Measurements from ENCODE around the gene SLC43A3.

Gene SLC43A3

DNA sequence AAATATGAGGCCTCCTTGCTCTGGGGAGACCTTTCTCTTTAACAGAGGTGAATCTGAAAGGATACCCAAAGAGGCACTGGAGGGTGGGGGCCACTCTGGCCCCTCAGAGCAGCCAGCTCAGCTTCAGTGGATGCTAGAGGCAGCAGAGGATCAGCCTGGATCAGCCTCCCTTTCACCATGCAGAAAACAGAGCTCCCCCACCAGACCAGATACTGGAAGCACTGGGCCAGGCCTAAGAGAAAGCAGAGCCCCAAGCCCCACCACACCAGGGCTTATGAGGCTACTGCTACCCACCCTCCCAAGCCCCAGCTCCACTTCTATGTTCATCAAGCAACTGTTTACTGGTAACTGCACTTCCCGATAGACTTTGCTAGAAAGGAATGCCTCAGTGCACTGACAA is 4.0 kb upstream of the SLC43A3 start:
- no peak for DNase-seq (ENCODE audit: low read depth in 3 of 3, low spot score in 1 of 3)

GRCh38 chr11:57429946-57430345 is 3.0 kb upstream of the SLC43A3 start:
- no peak for DNase-seq (ENCODE audit: low read depth in 3 of 3, low spot score in 1 of 3)

DNA sequence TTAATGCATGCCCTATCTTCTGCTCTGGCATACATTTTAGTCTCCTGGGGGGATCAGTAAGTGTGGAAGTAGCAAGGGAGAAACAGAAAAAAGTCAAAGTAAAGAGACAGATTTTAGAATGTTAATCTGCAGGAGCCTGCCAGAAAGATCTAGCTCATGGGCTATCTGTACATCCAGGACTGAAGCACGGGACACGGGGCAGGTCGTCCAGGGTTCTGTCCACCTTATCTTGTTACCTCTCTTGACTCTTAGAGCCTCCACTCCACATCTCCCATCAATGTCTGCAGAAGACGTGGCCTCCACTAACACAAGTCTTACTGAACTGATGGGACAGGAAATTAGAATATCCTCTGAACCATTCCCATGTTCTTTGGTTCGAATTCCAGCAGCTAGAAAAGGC is 1.7 kb upstream of the SLC43A3 start:
- DNase-seq (ENCODE audit: low read depth in 3 of 3, low spot score in 1 of 3), result no peak

DNA sequence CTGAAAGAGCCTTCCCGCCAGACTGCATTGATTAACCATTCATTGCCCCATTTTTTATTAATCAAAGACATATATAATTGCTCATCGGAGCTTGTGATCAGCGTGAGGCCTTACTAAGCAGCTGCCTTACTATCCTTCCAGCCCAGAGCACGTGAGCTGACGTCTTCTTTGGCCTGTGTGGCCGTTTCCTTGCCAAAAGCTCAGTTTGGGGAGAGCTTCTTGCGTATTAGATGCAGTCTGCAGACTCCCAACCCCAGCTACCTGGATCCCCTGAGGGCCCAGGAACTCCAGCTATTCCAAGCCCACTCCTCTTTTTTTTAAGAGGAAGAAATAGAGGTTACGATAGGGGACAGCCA is 784 bp upstream of the SLC43A3 start:
- DNase-seq (ENCODE audit: low read depth in 3 of 3, low spot score in 1 of 3), result no peak

DNA sequence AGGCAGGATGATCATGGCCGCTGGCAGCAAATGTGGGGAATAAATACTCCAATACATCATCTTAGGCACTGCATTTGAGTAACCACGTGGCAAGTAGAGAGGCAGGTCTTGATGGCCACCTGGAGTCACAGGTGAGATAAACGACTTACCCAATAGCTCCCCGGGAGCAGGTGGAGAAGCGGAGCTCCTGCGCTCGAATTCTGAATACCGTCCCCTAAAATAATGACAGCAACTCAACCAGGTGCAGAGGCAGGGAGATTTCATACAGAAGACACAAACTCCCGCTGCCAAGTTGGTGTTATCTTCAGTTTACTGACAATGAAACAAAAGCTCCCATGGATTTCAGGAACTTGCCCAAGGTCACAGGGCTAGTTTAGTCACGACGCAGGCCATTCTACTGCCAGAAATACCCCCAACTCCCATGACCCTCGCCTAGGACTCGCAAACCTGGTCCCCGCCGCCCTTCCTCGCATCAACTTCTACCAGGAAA is 437 bp downstream of the SLC43A3 start:
- DNase-seq (ENCODE audit: low read depth in 3 of 3, low spot score in 1 of 3), result no peak

DNA sequence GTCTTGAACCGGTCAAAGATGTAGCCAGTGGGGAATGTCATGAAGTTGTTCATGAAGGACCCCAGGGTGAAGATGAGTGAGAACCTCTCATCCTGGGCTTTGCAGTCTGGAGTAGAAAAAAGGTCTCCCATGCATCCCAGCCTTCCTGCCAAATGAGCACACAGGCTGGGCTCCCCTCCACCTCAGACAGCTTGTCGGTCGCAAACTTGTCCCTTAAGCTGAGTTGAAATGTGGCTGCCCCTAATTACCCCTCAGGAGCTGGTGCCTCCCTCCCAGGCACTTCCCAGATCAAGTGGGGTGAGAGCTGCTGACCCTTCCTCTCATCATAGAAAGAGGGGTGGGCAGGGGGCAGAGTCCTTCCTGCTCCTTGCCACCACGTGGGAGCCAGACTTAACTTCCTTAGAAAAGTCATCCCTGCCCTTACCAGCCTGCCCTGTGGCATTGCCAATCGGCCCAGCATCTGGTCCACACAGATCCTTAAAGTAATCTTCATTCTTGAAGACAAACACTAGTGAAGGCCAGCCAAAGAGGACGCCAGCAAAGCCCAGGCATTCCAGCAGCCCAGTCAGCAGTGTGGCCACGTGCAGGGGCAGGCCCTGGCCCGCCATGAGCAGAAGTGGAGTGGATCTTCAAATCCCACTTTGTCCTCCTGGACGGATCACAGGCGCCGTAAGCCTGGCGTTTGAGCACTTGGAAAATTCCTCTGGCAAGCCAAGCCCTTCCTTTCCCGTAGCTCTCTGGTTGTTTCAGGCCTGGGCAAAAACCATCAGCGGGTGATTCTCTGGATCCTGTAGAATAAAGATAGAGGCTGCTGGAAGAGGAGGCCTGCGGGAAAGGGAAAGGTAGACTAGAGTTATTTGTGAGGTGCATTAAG is 1.1 kb downstream of the SLC43A3 start:
- DNase-seq (ENCODE audit: low read depth in 3 of 3, low spot score in 1 of 3), result no peak

DNA sequence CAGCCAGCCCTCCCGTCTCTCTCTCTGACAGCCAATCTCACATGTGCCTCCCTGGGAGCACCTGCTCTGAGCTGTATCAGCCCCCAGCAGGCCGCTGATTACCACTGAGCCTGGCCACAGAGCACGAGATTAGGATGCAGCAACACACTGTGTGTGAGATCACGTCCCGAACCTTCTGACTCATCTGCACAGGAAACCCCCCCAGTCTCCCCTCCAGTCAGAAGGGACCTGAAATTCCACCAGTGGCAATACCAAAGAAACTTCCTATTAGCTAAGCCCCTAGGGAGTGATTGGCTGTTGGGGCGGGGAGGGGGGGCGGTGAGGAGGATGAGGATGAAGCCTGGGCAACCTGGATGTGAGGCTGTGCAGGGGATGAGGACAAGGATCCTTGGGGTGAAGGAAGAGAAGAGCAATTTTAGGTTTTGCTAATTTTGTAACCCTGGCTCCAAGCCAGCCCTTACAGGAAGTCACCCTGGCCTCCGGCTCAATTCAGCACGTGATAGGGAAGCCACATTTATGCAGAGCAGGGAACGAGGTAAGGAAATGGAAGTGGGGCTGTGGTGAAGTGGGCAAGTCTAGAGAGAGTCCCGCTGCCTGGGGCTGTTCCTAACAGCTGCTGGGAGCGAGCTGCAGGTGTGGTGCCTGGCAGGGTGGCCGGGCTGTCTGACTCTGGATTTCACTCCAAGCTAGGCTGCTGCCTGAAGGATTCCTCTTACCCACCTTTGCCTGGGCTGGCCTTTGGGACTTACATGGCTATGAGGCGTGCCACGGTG is 1.9 kb downstream of the SLC43A3 start:
- peak; percentile 54 to 67 (median 66) for DNase-seq (ENCODE audit: low read depth in 3 of 3, low spot score in 1 of 3)

DNA sequence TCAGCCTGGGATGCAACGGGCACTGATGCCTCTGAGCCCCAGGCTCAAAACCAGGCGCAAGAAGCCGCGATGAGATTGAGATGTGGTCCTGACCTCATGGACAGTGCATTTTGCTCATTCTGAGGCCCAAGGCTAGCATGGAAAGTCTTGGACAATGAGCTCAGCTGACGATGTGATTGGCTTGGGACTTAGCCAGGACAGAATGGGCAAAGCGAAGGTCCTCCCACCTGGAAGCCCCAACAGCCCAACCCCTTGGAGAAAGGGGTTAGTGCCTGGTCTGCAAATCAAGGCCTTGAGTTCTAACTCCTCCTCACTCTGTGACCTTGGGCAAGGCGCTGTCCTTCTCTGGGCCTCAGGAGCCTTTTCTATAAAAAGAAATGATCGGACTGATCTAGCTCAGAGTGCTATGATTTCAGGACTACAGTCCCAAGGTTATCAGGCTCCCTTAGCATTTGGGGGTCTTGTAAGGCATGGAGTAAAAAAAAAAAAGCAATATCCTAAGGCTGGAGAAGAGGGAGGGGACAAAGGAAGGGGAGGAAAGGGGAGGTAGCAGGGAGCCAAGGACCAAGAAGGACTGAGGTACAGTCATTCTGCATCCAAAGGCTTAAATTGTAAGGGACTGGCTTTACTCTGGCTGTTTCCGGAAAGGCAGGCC is 2.7 kb downstream of the SLC43A3 start:
- no peak for DNase-seq (ENCODE audit: low read depth in 3 of 3, low spot score in 1 of 3)

DNA sequence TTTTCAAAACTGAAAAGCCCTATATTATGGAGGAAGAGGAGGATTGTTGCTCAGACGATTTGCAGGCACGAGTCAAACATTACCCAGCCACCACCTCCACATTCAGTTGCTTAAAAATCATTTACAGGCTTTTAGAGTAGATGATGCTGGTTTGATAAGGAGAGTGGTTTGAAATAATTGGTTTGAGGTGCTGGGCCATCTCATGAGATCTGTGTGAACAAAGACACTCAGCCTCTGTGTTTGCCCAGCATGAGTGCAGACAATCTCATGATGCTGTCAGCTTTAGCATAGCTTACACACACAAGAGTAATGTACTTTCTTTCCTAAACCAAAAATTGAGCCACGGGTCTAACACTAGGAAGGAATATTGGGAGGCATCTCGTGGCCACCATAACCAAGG is 4.3 kb downstream of the SLC43A3 start:
- no peak for DNase-seq (ENCODE audit: low read depth in 3 of 3, low spot score in 1 of 3)

- DNase-seq (ENCODE audit: low read depth in 3 of 3, low spot score in 1 of 3), result no peak
Observed at GRCh38 chr11:57421805-57422204, 5.1 kb downstream of the SLC43A3 start.

DNA sequence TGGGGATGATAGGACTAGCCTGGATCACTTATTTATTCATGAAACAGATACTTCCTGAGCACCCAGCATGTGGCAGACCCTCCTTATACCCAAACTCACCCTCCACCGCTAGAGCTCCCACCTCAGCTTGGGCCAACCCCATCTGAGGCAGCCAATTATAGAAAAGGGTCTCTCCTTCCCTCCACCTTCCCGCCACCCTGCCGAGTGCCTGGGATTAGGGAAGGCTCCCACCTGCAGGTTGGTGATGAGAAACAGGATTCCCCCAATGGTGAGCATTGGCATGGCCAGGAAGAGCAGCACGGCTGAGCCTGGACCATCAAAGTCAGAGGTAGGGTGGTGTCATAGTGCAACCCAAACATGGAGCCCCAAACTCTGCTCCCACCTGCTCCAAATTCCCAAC is 5.9 kb downstream of the SLC43A3 start:
- DNase-seq (ENCODE audit: low read depth in 3 of 3, low spot score in 1 of 3), result no peak

DNA sequence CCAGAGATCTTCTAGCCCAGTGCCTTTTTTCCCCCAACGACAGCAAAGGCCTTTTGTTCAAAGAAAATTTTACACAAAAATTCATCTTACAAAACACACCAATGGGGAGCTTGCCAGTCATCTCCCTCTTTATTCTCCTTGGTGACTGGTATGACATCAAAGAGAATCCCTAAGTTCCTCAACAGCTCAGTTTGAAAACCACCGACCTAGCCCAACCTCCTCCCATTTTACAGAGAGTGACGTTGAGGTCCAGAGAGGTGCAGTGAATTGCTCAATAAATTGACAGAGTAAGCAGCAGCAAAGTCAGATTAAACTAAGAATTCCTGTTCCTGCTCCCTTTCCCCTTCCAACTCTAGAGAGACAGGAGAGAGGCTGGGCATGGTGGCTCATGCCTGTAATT is 7.8 kb downstream of the SLC43A3 start:
- DNase-seq (ENCODE audit: low read depth in 3 of 3, low spot score in 1 of 3), result no peak

GRCh38 chr11:57418131-57418530 is 8.8 kb downstream of the SLC43A3 start:
- no peak for DNase-seq (ENCODE audit: low read depth in 3 of 3, low spot score in 1 of 3)

DNA sequence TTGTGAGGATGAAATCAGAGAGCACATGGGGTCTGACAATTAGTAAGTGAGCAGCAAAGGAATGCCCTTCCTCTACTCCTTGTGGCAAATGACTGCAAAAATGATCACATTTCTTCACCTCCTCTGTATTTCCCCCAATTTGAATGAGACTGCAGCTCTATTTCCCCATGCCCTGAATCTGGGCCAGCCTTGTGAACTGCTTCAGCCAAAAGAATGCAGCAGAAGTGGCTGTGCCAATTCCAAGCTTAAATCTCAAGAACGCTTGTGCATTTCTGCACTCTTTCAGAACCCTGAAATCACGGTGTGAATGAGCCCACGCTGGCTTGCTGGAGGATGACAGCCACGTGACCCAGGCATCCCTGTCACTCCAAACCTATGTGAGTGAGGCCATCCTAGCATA is 9.9 kb downstream of the SLC43A3 start:
- no peak for DNase-seq (ENCODE audit: low read depth in 3 of 3, low spot score in 1 of 3)

DNA sequence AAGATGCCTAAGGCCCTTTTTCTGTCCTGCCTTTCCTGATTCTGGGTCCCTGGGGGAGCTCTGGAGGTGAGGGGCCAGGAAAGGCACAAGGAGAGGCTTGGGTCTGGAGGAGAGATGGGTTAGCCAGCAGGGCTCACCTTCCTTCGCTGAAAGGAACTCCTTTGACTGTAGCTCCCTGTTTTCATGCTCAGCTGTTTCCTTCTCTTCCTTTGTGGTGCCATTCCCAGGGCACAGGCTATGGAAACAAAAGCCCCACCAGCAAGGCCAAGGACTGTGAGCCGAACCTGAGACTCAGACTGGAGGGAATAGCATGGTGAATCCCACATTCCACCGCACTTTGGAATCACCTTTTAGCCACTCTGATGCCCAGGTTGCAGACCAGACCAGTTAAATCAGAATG is 10.5 kb downstream of the SLC43A3 start:
- DNase-seq (ENCODE audit: low read depth in 3 of 3, low spot score in 1 of 3), result no peak

GRCh38 chr11:57414612-57415212 is 12.2 kb downstream of the SLC43A3 start:
- DNase-seq (ENCODE audit: low read depth in 3 of 3, low spot score in 1 of 3), result no peak

DNA sequence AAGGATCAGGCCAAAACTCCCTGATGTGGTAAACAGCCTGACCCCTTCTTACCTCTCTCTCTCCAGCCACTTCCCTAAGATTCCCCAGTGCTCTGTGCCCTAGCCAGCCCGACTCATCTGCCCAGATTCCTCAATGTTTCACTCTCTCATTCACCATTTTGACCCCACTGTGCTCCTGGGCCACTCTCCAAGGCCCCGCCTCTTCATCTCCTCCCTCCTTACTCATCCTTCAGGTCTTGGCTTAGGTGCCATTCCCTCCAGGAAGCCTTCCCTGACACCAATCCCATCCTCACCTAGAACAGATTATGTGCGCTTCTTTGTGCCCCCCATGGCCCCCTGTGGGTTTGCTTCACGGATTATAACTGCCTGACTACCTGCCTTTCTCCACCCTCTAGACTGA is 13.2 kb downstream of the SLC43A3 start:
- DNase-seq (ENCODE audit: low read depth in 3 of 3, low spot score in 1 of 3), result no peak

DNA sequence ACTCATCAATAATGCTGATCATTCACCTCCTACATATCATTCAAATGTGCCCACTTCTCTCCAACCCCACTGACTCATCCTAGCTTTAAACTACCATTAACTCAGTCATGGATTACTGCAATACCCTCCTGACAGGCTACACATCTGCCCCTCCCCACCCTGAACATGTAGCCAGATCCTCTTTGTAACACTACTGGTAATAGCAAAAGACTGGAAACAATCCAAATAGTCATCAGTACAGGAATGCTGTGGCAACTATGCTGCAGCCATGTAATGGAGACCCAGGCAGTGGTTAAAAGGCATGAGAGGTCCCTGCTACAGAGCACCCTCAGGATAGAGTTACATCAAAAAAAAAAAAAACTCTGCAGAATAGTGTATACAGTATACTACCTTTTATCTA is 16.6 kb downstream of the SLC43A3 start:
- no peak for DNase-seq (ENCODE audit: low read depth in 3 of 3, low spot score in 1 of 3)

- no peak for DNase-seq (ENCODE audit: low read depth in 3 of 3, low spot score in 1 of 3)
Observed at GRCh38 chr11:57409321-57410100, 17.4 kb downstream of the SLC43A3 start.

DNA sequence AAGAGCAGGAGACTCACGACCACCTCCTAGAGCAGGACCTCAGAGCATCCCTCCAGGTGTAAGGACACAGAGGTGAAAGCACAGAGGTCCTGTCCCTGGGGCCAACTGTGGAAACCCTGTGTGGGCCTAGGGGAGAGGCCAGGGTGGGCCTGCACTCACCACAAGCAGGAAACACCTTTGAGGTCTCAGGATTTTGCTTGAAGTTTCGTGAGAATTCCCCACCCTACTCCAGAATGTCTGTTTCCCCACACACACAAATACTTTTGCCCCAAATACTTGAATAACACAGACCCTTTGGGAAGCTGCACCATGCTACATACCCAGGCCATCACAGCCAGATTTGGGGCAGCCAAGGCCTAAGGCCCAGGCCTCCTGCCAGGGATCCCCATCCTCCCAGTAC is 18.1 kb downstream of the SLC43A3 start:
- DNase-seq (ENCODE audit: low read depth in 3 of 3, low spot score in 1 of 3), result no peak
